ENCODE results near the gene SPATA3. TPM values are rescaled to one million over a fixed set of nuclear protein-coding genes. Genes with fewer than 3 reads are reported as not detected.

The SPATA3 gene
- total and polyA plus RNA-seq, 2 experiments from 2014 or later: not detected

DNA sequence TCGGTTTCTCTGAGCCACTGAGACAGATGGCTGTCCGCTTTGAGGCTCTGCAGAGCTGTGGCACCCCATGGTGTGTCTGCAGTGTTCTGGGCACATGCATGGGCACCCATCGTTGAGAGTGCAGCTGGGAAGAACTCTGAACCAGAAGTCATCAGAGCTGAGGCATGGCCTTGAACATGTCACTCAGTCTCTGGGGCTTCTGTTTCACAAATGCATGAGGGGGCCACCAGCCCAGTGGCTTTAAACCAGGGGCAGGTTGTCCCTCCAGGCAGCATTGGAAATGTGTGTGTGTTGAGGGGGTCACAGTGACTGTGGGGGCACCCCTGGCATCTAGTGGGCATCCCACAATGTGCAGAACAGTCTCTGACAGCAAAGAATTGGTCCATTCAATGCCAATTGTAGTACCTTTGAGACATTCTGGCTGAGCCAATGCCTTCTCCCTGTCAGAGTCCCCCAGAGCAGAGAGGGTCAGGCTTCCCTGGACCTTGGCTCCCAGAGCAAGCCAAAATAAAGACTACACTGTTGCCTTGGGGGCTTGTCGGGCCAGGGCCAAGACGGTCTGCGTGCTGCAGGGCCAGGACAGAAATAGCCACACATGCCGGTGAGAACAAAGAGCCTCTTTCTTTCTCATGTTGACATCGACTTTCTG is 51.5 kb downstream of the SPATA3 start (continued):
- TF ChIP-seq, protein P1, sequence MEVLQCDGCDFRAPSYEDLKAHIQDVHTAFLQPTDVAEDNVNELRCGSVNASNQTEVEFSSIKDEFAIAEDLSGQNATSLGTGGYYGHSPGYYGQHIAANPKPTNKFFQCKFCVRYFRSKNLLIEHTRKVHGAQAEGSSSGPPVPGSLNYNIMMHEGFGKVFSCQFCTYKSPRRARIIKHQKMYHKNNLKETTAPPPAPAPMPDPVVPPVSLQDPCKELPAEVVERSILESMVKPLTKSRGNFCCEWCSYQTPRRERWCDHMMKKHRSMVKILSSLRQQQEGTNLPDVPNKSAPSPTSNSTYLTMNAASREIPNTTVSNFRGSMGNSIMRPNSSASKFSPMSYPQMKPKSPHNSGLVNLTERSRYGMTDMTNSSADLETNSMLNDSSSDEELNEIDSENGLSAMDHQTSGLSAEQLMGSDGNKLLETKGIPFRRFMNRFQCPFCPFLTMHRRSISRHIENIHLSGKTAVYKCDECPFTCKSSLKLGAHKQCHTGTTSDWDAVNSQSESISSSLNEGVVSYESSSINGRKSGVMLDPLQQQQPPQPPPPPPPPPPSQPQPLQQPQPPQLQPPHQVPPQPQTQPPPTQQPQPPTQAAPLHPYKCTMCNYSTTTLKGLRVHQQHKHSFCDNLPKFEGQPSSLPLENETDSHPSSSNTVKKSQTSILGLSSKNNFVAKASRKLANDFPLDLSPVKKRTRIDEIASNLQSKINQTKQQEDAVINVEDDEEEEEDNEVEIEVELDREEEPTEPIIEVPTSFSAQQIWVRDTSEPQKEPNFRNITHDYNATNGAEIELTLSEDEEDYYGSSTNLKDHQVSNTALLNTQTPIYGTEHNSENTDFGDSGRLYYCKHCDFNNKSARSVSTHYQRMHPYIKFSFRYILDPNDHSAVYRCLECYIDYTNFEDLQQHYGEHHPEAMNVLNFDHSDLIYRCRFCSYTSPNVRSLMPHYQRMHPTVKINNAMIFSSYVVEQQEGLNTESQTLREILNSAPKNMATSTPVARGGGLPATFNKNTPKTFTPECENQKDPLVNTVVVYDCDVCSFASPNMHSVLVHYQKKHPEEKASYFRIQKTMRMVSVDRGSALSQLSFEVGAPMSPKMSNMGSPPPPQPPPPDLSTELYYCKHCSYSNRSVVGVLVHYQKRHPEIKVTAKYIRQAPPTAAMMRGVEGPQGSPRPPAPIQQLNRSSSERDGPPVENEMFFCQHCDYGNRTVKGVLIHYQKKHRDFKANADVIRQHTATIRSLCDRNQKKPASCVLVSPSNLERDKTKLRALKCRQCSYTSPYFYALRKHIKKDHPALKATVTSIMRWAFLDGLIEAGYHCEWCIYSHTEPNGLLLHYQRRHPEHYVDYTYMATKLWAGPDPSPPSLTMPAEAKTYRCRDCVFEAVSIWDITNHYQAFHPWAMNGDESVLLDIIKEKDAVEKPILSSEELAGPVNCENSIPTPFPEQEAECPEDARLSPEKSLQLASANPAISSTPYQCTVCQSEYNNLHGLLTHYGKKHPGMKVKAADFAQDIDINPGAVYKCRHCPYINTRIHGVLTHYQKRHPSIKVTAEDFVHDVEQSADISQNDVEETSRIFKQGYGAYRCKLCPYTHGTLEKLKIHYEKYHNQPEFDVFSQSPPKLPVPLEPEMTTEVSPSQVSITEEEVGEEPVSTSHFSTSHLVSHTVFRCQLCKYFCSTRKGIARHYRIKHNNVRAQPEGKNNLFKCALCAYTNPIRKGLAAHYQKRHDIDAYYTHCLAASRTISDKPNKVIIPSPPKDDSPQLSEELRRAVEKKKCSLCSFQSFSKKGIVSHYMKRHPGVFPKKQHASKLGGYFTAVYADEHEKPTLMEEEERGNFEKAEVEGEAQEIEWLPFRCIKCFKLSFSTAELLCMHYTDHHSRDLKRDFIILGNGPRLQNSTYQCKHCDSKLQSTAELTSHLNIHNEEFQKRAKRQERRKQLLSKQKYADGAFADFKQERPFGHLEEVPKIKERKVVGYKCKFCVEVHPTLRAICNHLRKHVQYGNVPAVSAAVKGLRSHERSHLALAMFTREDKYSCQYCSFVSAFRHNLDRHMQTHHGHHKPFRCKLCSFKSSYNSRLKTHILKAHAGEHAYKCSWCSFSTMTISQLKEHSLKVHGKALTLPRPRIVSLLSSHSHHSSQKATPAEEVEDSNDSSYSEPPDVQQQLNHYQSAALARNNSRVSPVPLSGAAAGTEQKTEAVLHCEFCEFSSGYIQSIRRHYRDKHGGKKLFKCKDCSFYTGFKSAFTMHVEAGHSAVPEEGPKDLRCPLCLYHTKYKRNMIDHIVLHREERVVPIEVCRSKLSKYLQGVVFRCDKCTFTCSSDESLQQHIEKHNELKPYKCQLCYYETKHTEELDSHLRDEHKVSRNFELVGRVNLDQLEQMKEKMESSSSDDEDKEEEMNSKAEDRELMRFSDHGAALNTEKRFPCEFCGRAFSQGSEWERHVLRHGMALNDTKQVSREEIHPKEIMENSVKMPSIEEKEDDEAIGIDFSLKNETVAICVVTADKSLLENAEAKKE (CRISPR knock-in tag; IDR thresholded peaks at IDR 0.05): no peak
- TF ChIP-seq, protein P2, sequence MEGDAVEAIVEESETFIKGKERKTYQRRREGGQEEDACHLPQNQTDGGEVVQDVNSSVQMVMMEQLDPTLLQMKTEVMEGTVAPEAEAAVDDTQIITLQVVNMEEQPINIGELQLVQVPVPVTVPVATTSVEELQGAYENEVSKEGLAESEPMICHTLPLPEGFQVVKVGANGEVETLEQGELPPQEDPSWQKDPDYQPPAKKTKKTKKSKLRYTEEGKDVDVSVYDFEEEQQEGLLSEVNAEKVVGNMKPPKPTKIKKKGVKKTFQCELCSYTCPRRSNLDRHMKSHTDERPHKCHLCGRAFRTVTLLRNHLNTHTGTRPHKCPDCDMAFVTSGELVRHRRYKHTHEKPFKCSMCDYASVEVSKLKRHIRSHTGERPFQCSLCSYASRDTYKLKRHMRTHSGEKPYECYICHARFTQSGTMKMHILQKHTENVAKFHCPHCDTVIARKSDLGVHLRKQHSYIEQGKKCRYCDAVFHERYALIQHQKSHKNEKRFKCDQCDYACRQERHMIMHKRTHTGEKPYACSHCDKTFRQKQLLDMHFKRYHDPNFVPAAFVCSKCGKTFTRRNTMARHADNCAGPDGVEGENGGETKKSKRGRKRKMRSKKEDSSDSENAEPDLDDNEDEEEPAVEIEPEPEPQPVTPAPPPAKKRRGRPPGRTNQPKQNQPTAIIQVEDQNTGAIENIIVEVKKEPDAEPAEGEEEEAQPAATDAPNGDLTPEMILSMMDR (conservative IDR thresholded peaks at IDR 0.05; ENCODE audit: low read depth in 2 of 2): no peak

DNA sequence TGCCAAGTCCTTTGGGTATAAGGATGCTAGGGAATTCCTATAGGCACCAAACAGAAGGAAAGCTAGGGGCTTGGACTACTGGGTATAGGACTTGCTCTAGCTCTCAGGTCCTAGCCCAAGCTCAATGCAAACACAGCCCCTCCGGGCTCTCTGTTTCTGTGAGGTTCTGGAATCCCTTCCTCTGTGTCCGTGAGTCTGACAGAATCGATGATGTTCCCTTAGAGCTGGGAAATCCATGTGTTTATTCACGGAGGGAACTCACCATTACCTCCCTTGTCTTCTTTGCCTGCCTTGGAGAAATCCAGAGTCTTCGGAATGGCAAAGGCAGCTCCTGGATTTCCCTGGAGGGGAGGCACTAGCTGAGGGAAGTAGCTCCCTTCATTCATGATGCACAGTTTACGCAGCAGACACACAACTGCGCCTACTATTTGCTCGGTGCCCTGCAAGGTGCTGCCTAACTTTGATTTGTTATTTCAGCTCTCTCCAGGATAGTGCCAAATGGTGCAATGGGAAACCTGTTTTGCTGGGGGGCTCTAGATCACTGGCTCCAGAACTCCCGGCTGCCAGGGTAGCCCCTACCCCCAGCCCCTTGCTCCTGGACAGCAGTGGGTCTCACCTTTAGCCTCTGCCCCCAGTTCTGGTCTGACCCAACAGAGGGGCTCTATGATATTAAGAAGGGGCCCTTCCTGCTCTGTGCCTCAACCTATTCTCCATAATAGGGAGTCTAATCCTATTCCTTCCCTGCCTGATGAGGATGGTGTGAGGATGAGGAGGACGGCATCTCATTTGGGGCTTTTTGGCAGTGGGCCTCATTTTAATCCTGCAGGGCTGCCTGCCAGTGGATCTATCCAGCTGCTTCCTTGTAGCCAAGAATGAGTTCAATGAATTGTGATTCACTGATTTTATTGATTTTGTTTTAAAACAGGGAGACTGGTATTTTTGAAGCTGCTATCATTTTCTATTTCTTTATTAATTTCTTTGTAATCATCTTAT is 52.3 kb downstream of the SPATA3 start:
- Histone ChIP-seq H3K4me2 (no peak overlapping the region), H3K36me3 (ENCODE audit: insufficient read depth) (no peaks in the 10 kb centered on the region), H3K27ac (ENCODE audit: low read depth) (no peak overlapping the region), H3K4me1 (ENCODE audit: insufficient read depth) (peaks cover 5% of the 10 kb centered on the region; the same call in 1 of the 2 replicates), H3K79me2 (replicated peaks; ENCODE audit: insufficient read depth) (no peaks in the 10 kb centered on the region), H3F3A (replicated peaks; ENCODE audit: low read depth) (no peaks in the 10 kb centered on the region), H2AFZ (no peak overlapping the region), H3K4me3 (no peak overlapping the region), H3K9me2 (ENCODE audit: insufficient read depth) (no peaks in the 10 kb centered on the region), H3K27me3 (ENCODE audit: insufficient read depth) (peaks cover 16% of the 10 kb centered on the region), H4K20me1 (replicated peaks; ENCODE audit: insufficient read depth) (no peaks in the 10 kb centered on the region)
- no peaks in the 10 kb centered on the region; the same call in 2 of the 3 replicates for H3K9me3 Mint-ChIP-seq
- H3K27ac Mint-ChIP-seq: no peak overlapping the region
- no peaks in the 10 kb centered on the region for H3K36me3 Mint-ChIP-seq (ENCODE audit: low read depth)
- no peak for DNase-seq (ENCODE audit: low spot score)
- ATAC-seq: no peak
- no peak overlapping the region for H3K4me3 Mint-ChIP-seq
- peaks cover 18% of the 10 kb centered on the region for H3K27me3 Mint-ChIP-seq (ENCODE audit: insufficient read depth, low read depth, poor library complexity)
- peaks cover 7% of the 10 kb centered on the region; the same call in 2 of the 3 replicates for H3K4me1 Mint-ChIP-seq
- TF ChIP-seq, protein P3, sequence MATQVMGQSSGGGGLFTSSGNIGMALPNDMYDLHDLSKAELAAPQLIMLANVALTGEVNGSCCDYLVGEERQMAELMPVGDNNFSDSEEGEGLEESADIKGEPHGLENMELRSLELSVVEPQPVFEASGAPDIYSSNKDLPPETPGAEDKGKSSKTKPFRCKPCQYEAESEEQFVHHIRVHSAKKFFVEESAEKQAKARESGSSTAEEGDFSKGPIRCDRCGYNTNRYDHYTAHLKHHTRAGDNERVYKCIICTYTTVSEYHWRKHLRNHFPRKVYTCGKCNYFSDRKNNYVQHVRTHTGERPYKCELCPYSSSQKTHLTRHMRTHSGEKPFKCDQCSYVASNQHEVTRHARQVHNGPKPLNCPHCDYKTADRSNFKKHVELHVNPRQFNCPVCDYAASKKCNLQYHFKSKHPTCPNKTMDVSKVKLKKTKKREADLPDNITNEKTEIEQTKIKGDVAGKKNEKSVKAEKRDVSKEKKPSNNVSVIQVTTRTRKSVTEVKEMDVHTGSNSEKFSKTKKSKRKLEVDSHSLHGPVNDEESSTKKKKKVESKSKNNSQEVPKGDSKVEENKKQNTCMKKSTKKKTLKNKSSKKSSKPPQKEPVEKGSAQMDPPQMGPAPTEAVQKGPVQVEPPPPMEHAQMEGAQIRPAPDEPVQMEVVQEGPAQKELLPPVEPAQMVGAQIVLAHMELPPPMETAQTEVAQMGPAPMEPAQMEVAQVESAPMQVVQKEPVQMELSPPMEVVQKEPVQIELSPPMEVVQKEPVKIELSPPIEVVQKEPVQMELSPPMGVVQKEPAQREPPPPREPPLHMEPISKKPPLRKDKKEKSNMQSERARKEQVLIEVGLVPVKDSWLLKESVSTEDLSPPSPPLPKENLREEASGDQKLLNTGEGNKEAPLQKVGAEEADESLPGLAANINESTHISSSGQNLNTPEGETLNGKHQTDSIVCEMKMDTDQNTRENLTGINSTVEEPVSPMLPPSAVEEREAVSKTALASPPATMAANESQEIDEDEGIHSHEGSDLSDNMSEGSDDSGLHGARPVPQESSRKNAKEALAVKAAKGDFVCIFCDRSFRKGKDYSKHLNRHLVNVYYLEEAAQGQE (IDR thresholded peaks at IDR 0.05; ENCODE audit: unreplicated experiment): no peak
- no peak for TF ChIP-seq EZH2 (IDR thresholded peaks at IDR 0.05; ENCODE audit: low read depth, unreplicated experiment)
- no peak for TF ChIP-seq EZH2phosphoT487 (IDR thresholded peaks at IDR 0.05; ENCODE audit: unreplicated experiment)
- no peak for TF ChIP-seq ZNF114 (CRISPR knock-in tag; IDR thresholded peaks at IDR 0.05)
- TF ChIP-seq, protein P2 (conservative IDR thresholded peaks at IDR 0.05; ENCODE audit: low read depth in 2 of 2): no peak
- TF ChIP-seq JUNB (IDR thresholded peaks at IDR 0.05; ENCODE audit: unreplicated experiment): no peak
